Measurements from ENCODE around the gene GNPDA2. TPM values are rescaled to one million over a fixed set of nuclear protein-coding genes. Genes with fewer than 3 reads are reported as not detected.
A peak's percentile ranks its signal among the peaks of the same experiment; 100 is the strongest.

GNPDA2 gene
- total RNA-seq, 1 donor from 2014 or later: 9.4 TPM

DNA sequence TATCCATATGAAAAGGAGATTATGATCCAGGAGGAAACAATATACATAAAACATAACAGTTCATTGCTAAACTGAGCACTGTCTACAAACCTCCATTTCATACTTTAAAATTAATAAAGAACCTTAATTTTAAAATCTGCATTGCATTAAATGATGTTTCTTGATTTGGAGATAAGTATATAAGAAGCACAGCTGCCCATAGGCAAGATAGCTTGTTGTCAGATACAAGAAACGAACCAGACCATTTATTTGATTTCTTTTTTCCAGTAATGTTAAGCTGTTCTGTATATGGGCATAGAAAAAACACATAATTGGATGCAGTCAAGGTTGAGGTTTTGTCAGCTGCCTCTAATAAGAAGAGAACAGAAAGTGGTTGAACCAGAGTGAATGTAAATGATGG, 41.7 kb downstream of the GNPDA2 start:
- TF ChIP-seq, protein P1, sequence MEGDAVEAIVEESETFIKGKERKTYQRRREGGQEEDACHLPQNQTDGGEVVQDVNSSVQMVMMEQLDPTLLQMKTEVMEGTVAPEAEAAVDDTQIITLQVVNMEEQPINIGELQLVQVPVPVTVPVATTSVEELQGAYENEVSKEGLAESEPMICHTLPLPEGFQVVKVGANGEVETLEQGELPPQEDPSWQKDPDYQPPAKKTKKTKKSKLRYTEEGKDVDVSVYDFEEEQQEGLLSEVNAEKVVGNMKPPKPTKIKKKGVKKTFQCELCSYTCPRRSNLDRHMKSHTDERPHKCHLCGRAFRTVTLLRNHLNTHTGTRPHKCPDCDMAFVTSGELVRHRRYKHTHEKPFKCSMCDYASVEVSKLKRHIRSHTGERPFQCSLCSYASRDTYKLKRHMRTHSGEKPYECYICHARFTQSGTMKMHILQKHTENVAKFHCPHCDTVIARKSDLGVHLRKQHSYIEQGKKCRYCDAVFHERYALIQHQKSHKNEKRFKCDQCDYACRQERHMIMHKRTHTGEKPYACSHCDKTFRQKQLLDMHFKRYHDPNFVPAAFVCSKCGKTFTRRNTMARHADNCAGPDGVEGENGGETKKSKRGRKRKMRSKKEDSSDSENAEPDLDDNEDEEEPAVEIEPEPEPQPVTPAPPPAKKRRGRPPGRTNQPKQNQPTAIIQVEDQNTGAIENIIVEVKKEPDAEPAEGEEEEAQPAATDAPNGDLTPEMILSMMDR (IDR thresholded peaks at IDR 0.05; ENCODE audit: borderline replicate concordance): no peak
- Histone ChIP-seq H3K9me3 (replicated peaks) (no peaks in the 10 kb centered on the region), H3K4me3 (no peak overlapping the region), H3K4me1 (peaks cover 17% of the 10 kb centered on the region), H3K27ac (replicated peaks) (no peak overlapping the region), H3K36me3 (peaks cover 79% of the 10 kb centered on the region), H3K27me3 (ENCODE audit: low read depth) (no peaks in the 10 kb centered on the region)
- DNase-seq: no peak
- intact Hi-C loops (cut with micrococcal nuclease): no loop called here

DNA sequence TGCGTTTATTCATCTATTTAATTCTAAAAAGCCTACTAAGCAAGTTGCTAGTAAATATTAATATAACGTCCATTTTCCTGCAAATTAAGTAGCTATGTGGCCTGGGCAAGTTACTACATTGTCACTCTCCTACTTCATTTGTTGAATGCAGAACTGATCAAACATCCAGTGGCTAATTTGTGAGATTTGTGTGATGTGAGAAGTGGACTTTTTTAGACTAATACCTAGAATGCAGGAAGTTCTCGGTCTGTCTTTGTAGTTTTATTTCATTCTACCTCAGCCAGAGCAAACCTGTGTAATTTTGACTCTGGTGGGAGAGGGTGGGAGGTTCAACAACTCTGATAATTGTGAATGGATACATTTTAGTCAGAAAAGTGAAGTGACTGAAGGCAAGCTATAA, 47.3 kb downstream of the GNPDA2 start:
- H3K4me1 ChIP-seq: peaks cover 41% of the 10 kb centered on the region
- intact Hi-C loops (cut with micrococcal nuclease): loop anchor here (2.0 kb wide), 1 partner anchor 46 kb away; no protein-coding TSS in a partner anchor
- H3K4me3 ChIP-seq: peak overlapping the region; percentile 88
- H3K27ac ChIP-seq (replicated peaks): peak overlapping the region; percentile 90
- DNase-seq: no peak
- TF ChIP-seq, protein P1 (IDR thresholded peaks at IDR 0.05; ENCODE audit: borderline replicate concordance): no peak
- H3K9me3 ChIP-seq (replicated peaks): no peaks in the 10 kb centered on the region
- peaks cover 33% of the 10 kb centered on the region for H3K36me3 ChIP-seq
- H3K27me3 ChIP-seq (ENCODE audit: low read depth): no peaks in the 10 kb centered on the region

DNA sequence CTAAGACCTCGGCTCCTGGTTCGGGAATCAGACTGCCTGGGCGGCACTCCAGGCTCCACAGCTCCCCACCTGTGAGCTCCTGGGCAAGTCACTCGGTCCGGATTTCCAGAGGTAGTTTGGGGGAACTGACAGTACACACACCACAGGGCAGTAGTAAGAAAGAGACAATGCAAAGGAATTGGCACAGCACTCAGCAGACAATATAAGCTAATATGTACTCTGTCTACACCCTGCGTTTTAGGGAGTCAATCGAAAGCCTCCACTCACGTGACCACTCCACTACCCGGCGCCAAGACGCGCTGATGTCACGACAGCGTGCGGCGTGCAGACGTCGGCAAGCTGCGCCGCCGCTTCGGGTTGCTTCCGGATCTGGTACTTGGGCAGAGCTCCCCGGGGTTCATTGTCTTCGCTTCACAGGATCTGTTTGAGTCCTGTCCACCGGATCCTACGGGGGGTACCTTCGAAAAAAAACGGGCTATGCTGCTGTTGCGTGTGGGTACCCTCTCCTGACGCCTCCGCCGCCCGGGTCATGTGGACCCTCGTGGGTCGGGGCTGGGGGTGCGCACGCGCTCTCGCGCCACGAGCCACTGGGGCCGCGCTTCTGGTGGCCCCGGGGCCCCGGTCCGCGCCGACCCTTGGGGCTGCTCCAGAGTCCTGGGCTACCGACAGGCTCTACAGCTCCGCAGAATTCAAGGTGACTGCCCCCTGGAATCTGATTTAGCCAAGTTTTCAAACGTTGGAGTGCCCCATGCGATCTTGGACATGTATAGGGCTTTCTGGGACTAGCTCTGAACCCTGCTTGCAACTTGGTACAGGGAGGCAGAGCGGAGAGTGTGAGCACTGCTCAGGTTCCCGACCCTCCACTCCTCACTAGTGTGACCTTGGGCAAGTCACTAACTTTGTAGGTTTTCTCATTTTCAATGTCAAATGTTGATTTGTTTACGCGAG, 48.0 kb downstream of the GNPDA2 start, which contains the start of gene GUF1:
Gene GUF1 (plus strand): TSS at position 327 of the 948 bp plus-strand sequence. CDS start 203 bp downstream, at position 530.
- Histone ChIP-seq H3K4me3 (peak within 1 kb of the TSS; percentile 88), H3K27me3 (ENCODE audit: low read depth) (no peaks in the 10 kb centered on the region), H3K9me3 (replicated peaks) (no peaks in the 10 kb centered on the region), H3K4me1 (peaks cover 41% of the 10 kb centered on the region), H3K27ac (replicated peaks) (peak within 1 kb of the TSS; percentile 90), H3K36me3 (peaks cover 26% of the 10 kb centered on the region)
- intact Hi-C loops (cut with micrococcal nuclease): loop anchor here (2.0 kb wide), 1 partner anchor 46 kb away; no protein-coding TSS in a partner anchor
- DNase-seq: peak; percentile 89
- TF ChIP-seq, protein P1 (IDR thresholded peaks at IDR 0.05; ENCODE audit: borderline replicate concordance): no peak

DNA sequence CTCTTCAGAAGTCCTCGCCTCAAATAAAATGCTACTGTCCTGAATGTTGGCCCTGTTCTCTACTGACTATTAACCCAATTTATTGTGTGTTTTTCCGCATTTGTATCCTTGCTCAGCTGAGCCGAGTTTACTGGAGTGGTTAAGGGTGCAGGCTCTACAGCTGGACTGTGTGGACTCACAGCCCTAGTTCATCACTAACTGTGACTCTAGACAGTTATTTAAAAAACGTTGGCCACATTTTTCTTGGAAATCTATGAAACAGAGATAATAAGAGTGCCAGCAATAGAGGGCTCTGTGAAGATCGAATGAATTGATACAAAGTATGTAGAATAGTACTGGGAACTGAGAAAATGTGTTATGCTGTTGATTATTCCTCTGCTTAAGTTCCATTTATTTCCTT, 51.0 kb downstream of the GNPDA2 start:
- no peaks in the 10 kb centered on the region for H3K9me3 ChIP-seq (replicated peaks)
- no peaks in the 10 kb centered on the region for H3K27me3 ChIP-seq (ENCODE audit: low read depth)
- TF ChIP-seq, protein P1 (IDR thresholded peaks at IDR 0.05; ENCODE audit: borderline replicate concordance): no peak
- no peak overlapping the region for H3K4me3 ChIP-seq
- no peak overlapping the region for H3K27ac ChIP-seq (replicated peaks)
- no peaks in the 10 kb centered on the region for H3K36me3 ChIP-seq
- H3K4me1 ChIP-seq: peaks cover 31% of the 10 kb centered on the region
- intact Hi-C loops (cut with micrococcal nuclease): no loop called here
- DNase-seq: no peak

DNA sequence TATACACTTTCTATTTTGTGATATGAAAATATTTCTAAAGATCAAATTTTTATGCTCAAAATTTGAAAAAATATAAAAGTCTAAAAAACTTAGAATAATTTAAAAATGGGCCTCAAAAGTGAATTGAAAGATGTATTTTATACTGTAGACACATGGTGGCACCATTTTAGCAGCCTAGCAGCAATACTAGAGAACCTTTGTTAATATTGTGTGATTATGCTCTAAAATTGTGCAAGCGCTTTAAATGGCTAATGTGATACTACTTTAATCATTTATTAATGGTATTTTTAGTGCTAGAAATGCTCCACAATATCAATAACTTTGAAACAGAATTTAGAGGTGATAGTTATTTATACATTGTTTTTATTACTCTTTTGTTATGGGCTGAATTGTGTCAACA, 51.9 kb downstream of the GNPDA2 start:
- Histone ChIP-seq H3K4me1 (peaks cover 22% of the 10 kb centered on the region), H3K27me3 (ENCODE audit: low read depth) (no peaks in the 10 kb centered on the region), H3K9me3 (replicated peaks) (no peaks in the 10 kb centered on the region), H3K4me3 (no peak overlapping the region), H3K36me3 (no peaks in the 10 kb centered on the region), H3K27ac (replicated peaks) (no peak overlapping the region)
- DNase-seq: no peak
- TF ChIP-seq, protein P1 (IDR thresholded peaks at IDR 0.05; ENCODE audit: borderline replicate concordance): no peak
- intact Hi-C loops (cut with micrococcal nuclease): no loop called here
